HEK293 (cell line): ENCODE data around the gene STAB1.
A peak's percentile ranks its signal among the peaks of the same experiment; 100 is the strongest.

Experiments used
- CTCF ChIA-PET: fragments of 350-600 bp; formaldehyde crosslinking; extraction: SDS; loops from one replicate; lab custom pipeline; 2021; ENCODE audit warnings: antibody characterized with exemption; lab: Yijun Ruan, JAX
- POLR2A ChIA-PET: fragments of 300-600 bp; formaldehyde crosslinking; extraction: SDS; loops from one replicate; lab custom pipeline; 2020; ENCODE audit warnings: antibody characterized with exemption, inconsistent platforms; lab: Yijun Ruan, JAX
- H3K27ac ChIP-seq: fragments of 200-500 bp; sonication (Bioruptor generic); 2 replicates; pipeline ENCODE4 v1.5.1; 2014; ENCODE audit warnings: low read depth, low read length, control low read depth, inconsistent platforms; ENCODE audit errors: extremely low read depth
- H3K36me3 ChIP-seq, 2 experiments: fragments of 200-500 bp in 1 of 2; sonication (Bioruptor generic) in 1 of 2; 1 replicate in 1 of 2; 2 replicates in 1 of 2; pipeline ENCODE4 v1.5.1; 2014 to 2017; ENCODE audit warnings: inconsistent platforms in 2 of 2, low read length in 2 of 2; ENCODE audit not compliant: control insufficient read depth in 2 of 2, insufficient read depth in 1 of 2
- H3K4me1 ChIP-seq: fragments of 200-500 bp; sonication (Bioruptor generic); 2 replicates; pipeline ENCODE4 v1.5.1; 2014; ENCODE audit warnings: mild to moderate bottlenecking, low read length, inconsistent platforms; ENCODE audit not compliant: control insufficient read depth, insufficient read depth
- H3K4me3 ChIP-seq: 2 replicates; pipeline ENCODE4 v1.5.1; 2011; ENCODE audit warnings: low read depth, mild to moderate bottlenecking, control low read depth, low read length, moderate library complexity
- H3K9me3 ChIP-seq: fragments of 200-500 bp; sonication (Bioruptor generic); 2 replicates; pipeline ENCODE4 v1.5.1; 2014; ENCODE audit warnings: low read depth, low read length, inconsistent platforms; ENCODE audit not compliant: control insufficient read depth, insufficient read depth
- HOXD13 ChIP-seq: sonication (generic); formaldehyde crosslinking; IDR thresholded peaks from 2 replicates; pipeline ENCODE4 v1.8.0; 2022; ENCODE audit warnings: missing genetic modification reagents, borderline replicate concordance
- KLF17 ChIP-seq: fragments of 450-650 bp; formaldehyde crosslinking; IDR thresholded peaks from 2 replicates; pipeline ENCODE4 v1.5.1; 2016; ENCODE audit warnings: missing biosample characterization, missing genetic modification characterization
- KLF9 ChIP-seq: fragments of 450-650 bp; formaldehyde crosslinking; IDR thresholded peaks from 2 replicates; pipeline ENCODE4 v1.5.1; 2016; ENCODE audit warnings: missing biosample characterization, missing genetic modification characterization, low read depth
- PRDM4 ChIP-seq: fragments of 450-650 bp; formaldehyde crosslinking; IDR thresholded peaks from 2 replicates; pipeline ENCODE4 v1.5.1; 2017; ENCODE audit warnings: missing biosample characterization, missing genetic modification characterization
- ZBTB26 ChIP-seq: fragments of 450-650 bp; formaldehyde crosslinking; optimal IDR thresholded peaks from 2 replicates; pipeline ENCODE3; 2016; ENCODE audit warnings: missing biosample characterization, mild to moderate bottlenecking, missing genetic modification characterization
- ZIC2 ChIP-seq: fragments of 450-650 bp; formaldehyde crosslinking; IDR thresholded peaks from 2 replicates; pipeline ENCODE4 v1.5.1; 2016; ENCODE audit warnings: missing biosample characterization, missing genetic modification characterization
- ZNF214 ChIP-seq: fragments of 450-650 bp; formaldehyde crosslinking; IDR thresholded peaks from 2 replicates; pipeline ENCODE4 v1.5.1; 2017; ENCODE audit warnings: missing biosample characterization, mild to moderate bottlenecking, missing genetic modification characterization, borderline replicate concordance
- ZNF24 ChIP-seq: fragments of 450-650 bp; formaldehyde crosslinking; IDR thresholded peaks from 2 replicates; pipeline ENCODE4 v1.5.1; 2016; ENCODE audit warnings: missing biosample characterization, missing genetic modification characterization
- ZNF704 ChIP-seq: fragments of 450-650 bp; formaldehyde crosslinking; IDR thresholded peaks from 2 replicates; pipeline ENCODE4 v1.5.1; 2016; ENCODE audit warnings: missing biosample characterization, missing genetic modification characterization
- TF ChIP-seq, protein P1 (sequence below): fragments of 450-650 bp; formaldehyde crosslinking; IDR thresholded peaks from 2 replicates; pipeline ENCODE4 v1.5.1; 2016; ENCODE audit warnings: missing biosample characterization, missing genetic modification characterization
- TF ChIP-seq, protein P2 (sequence below): fragments of 450-650 bp; formaldehyde crosslinking; IDR thresholded peaks from 2 replicates; pipeline ENCODE4 v1.5.1; 2016; ENCODE audit warnings: missing biosample characterization, missing genetic modification characterization
- TF ChIP-seq, protein P3 (sequence below): fragments of 450-650 bp; formaldehyde crosslinking; IDR thresholded peaks from 2 replicates; pipeline ENCODE4 v1.5.1; 2017; ENCODE audit warnings: missing biosample characterization, mild to moderate bottlenecking, missing genetic modification characterization, moderate library complexity

The STAB1 gene

DNA sequence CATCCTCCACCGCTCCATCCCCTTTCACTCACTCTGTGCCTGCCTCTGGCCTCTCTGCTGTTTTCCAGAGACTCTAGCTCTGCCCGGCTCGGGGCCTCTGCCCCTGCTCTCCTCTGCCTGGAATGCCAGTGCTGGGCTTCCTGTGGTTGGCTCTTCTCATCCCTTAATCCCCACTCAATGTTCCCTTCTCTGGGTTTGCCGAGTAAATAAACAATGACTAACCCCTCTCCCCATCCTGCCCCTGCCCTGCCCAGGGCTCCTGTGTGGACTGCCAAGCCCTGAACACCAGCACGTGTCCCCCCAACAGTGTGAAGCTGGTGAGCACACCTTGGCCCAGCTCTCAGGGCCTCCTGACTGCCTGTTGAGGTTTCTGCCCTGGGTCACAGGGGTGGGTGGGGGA lies 12.2 kb downstream of the STAB1 start:
- Histone ChIP-seq H3K4me1 (no peaks in the 10 kb centered on the region), H3K27ac (no peak overlapping the region)
- TF ChIP-seq, protein P1, sequence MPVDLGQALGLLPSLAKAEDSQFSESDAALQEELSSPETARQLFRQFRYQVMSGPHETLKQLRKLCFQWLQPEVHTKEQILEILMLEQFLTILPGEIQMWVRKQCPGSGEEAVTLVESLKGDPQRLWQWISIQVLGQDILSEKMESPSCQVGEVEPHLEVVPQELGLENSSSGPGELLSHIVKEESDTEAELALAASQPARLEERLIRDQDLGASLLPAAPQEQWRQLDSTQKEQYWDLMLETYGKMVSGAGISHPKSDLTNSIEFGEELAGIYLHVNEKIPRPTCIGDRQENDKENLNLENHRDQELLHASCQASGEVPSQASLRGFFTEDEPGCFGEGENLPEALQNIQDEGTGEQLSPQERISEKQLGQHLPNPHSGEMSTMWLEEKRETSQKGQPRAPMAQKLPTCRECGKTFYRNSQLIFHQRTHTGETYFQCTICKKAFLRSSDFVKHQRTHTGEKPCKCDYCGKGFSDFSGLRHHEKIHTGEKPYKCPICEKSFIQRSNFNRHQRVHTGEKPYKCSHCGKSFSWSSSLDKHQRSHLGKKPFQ (tag by site-specific recombination): peak; percentile 47; the same call in 1 of the 2 replicates
- no peak for TF ChIP-seq ZBTB26 (tag by site-specific recombination)
- TF ChIP-seq KLF17: peak; percentile 71; the same call in 1 of the 2 replicates
- peak; percentile 65 for TF ChIP-seq ZIC2 (tag by site-specific recombination)
- TF ChIP-seq, all 188 proteins: peak for 3
- Histone ChIP-seq H3K9me3 (no peaks in the 10 kb centered on the region), H3K36me3 (no peaks in the 10 kb centered on the region), H3K4me3 (no peak overlapping the region)
- ChIA-PET CTCF (interaction anchor here (0.7 kb wide), 1 partner anchor 37 kb away, joined by 3 read pairs; no protein-coding TSS in a partner anchor), POLR2A (no interaction called here)

- POLR2A ChIA-PET: no interaction called here
- no peak overlapping the region for H3K4me3 ChIP-seq
- no peak overlapping the region for H3K27ac ChIP-seq
- H3K9me3 ChIP-seq: no peaks in the 10 kb centered on the region
- CTCF ChIA-PET: no interaction called here
- H3K4me1 ChIP-seq: no peaks in the 10 kb centered on the region
- TF ChIP-seq ZNF24 (tag by site-specific recombination) (no peak), PRDM4 (tag by site-specific recombination) (no peak), KLF9 (no peak), HOXD13 (CRISPR knock-in tag) (no peak), ZNF214 (tag by site-specific recombination) (no peak), ZNF704 (no peak)
- TF ChIP-seq, protein P2, sequence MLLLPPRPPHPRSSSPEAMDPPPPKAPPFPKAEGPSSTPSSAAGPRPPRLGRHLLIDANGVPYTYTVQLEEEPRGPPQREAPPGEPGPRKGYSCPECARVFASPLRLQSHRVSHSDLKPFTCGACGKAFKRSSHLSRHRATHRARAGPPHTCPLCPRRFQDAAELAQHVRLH: no peak
- TF ChIP-seq, protein P3, sequence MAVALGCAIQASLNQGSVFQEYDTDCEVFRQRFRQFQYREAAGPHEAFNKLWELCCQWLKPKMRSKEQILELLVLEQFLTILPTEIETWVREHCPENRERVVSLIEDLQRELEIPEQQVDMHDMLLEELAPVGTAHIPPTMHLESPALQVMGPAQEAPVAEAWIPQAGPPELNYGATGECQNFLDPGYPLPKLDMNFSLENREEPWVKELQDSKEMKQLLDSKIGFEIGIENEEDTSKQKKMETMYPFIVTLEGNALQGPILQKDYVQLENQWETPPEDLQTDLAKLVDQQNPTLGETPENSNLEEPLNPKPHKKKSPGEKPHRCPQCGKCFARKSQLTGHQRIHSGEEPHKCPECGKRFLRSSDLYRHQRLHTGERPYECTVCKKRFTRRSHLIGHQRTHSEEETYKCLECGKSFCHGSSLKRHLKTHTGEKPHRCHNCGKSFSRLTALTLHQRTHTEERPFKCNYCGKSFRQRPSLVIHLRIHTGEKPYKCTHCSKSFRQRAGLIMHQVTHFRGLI: no peak
- H3K36me3 ChIP-seq: no peaks in the 10 kb centered on the region
These were observed 14.7 kb downstream of the STAB1 start for GRCh38 chr3:52509753-52510328.
